Lung (tissue), 12 donors: ENCODE results near the gene TTLL13. TPM values are rescaled to one million over a fixed set of nuclear protein-coding genes. Genes with fewer than 3 reads are reported as not detected.

Experiments used
- ATAC-seq: fragments of 200-7000 bp; cut with Tn5 transposase; one replicate; pipeline ENCODE4 v1.9.1; 2020; ENCODE audit warnings: moderate number of reproducible peaks; ENCODE audit not compliant: insufficient read depth, low FRiP score
- DNase-seq, 3 donors: peaks; one replicate each; pipeline ENCODE4 v3.0.0-alpha.2; 2013 to 2017
- H3K27ac ChIP-seq, 2 donors: one replicate each; pipeline ENCODE4 v1.5.1; 2013; ENCODE audit warnings: mild to moderate bottlenecking in 2 of 2, moderate library complexity in 2 of 2, control low read depth in 1 of 2, inconsistent platforms in 1 of 2, low read depth in 1 of 2, low read length in 1 of 2
- H3K27me3 ChIP-seq, 3 donors: one replicate each; pipeline ENCODE4 v1.5.1; 2013; ENCODE audit warnings: low read length in 2 of 3; ENCODE audit not compliant: control insufficient read depth in 3 of 3, insufficient read depth in 3 of 3
- H3K36me3 ChIP-seq, 4 donors: one replicate each; pipeline ENCODE4 v1.5.1; 2013; ENCODE audit warnings: low read length in 4 of 4, mild to moderate bottlenecking in 1 of 4, moderate library complexity in 1 of 4; ENCODE audit not compliant: control insufficient read depth in 4 of 4, insufficient read depth in 4 of 4
- H3K4me1 ChIP-seq, 5 donors: one replicate each; pipeline ENCODE4 v1.5.1; 2013; ENCODE audit warnings: low read length in 5 of 5, mild to moderate bottlenecking in 2 of 5, moderate library complexity in 1 of 5; ENCODE audit not compliant: control insufficient read depth in 5 of 5, insufficient read depth in 5 of 5
- H3K4me3 ChIP-seq: one replicate; pipeline ENCODE4 v1.5.1; 2013; ENCODE audit warnings: mild to moderate bottlenecking, control low read depth, moderate library complexity
- H3K9ac ChIP-seq, 2 donors: one replicate each; pipeline ENCODE4 v1.5.1; 2013; ENCODE audit warnings: low read length in 2 of 2, control low read depth in 1 of 2; ENCODE audit not compliant: insufficient read depth in 1 of 2
- H3K9me3 ChIP-seq, 4 donors: one replicate each; pipeline ENCODE4 v1.5.1; 2013; ENCODE audit warnings: low read length in 3 of 4, mild to moderate bottlenecking in 1 of 4, moderate library complexity in 1 of 4; ENCODE audit not compliant: control insufficient read depth in 4 of 4, insufficient read depth in 3 of 4
- WGBS, 2 donors: extraction: QIAGEN DNeasy Blood & Tissue Kit; methylation state at CpG; one replicate each; pipeline ENCODE4 v1.1.7; 2013; 5-methylcytosine and 5-hydroxymethylcytosine counted together
- polyA plus RNA-seq, 2 donors: library from polyadenylated mRNA; stranded (reverse); fragments of 200-250 nt; gene quantifications; one replicate each; pipeline ENCODE4 v1.2.1, GENCODE V29; 2013
- total RNA-seq, 2 donors: library from RNA; depleted of rRNA in 1 of 2; stranded (reverse); fragments of >200 nt in 1 of 2; gene quantifications; one replicate each; pipeline ENCODE4 v1.2.1, GENCODE V29; 2014 to 2021
- TF ChIP-seq, protein P1 (sequence below): IDR thresholded peaks from 2 replicates; pipeline ENCODE4 v1.5.1; 2012; ENCODE audit warnings: mild to moderate bottlenecking; ENCODE audit errors: control extremely low read depth, extremely low read depth
- donor health status: control.
- donor health status: control.
- donor health status: Bipolar disorder and iron deficiency.
- donor health status: healthy.
- donor health status: DM: yes; HTN: yes; CAD: no.

The TTLL13 gene
- total and polyA plus RNA-seq, 4 donors: 0.11 to 1.4 (median 0.23) TPM

DNA sequence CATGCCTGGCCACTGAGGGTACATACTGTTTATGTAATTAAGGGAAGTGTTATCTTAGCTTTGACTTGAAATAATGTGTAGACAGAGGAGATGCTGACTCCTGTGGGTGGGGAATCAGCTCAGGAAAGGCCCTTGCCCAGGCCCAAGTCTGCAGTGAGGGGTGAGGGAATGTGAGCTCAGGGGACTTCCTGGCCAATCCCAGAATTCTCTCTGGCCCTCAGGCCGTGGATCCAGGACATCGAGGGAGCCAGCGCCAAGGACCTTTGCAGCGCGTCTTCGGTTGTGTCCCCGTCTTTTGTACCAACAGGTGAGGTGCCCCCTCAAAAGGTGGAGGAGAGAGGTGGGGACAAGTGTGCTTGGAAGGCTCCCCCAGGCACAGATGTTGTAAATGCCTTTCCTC lies 22.0 kb upstream of the TTLL13 start:
- no peak for ATAC-seq
- 91 to 94% methylated on average over 7 of the region's 7 CpGs for WGBS, 2 donors

DNA sequence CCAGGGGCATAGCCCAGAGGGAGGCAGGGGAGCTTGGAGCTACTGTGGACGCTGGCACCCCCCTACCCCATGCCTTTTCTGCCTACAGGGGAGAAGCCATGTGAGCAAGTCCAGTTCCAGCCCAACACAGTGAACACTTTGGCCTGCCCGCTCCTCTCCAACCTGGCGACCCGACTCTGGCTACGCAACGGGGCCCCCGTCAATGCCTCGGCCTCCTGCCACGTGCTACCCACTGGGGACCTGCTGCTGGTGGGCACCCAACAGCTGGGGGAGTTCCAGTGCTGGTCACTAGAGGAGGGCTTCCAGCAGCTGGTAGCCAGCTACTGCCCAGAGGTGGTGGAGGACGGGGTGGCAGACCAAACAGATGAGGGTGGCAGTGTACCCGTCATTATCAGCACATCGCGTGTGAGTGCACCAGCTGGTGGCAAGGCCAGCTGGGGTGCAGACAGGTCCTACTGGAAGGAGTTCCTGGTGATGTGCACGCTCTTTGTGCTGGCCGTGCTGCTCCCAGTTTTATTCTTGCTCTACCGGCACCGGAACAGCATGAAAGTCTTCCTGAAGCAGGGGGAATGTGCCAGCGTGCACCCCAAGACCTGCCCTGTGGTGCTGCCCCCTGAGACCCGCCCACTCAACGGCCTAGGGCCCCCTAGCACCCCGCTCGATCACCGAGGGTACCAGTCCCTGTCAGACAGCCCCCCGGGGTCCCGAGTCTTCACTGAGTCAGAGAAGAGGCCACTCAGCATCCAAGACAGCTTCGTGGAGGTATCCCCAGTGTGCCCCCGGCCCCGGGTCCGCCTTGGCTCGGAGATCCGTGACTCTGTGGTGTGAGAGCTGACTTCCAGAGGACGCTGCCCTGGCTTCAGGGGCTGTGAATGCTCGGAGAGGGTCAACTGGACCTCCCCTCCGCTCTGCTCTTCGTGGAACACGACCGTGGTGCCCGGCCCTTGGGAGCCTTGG lies 21.3 kb upstream of the TTLL13 start:
- no peak overlapping the region for H3K4me3 ChIP-seq
- peaks cover 0 to 13% (median 2%) of the 10 kb centered on the region in 5 donors for H3K4me1 ChIP-seq
- no peak overlapping the region for H3K9ac ChIP-seq
- H3K36me3 ChIP-seq: peaks cover 7 to 52% (median 19%) of the 10 kb centered on the region in 4 donors
- TF ChIP-seq, protein P1, sequence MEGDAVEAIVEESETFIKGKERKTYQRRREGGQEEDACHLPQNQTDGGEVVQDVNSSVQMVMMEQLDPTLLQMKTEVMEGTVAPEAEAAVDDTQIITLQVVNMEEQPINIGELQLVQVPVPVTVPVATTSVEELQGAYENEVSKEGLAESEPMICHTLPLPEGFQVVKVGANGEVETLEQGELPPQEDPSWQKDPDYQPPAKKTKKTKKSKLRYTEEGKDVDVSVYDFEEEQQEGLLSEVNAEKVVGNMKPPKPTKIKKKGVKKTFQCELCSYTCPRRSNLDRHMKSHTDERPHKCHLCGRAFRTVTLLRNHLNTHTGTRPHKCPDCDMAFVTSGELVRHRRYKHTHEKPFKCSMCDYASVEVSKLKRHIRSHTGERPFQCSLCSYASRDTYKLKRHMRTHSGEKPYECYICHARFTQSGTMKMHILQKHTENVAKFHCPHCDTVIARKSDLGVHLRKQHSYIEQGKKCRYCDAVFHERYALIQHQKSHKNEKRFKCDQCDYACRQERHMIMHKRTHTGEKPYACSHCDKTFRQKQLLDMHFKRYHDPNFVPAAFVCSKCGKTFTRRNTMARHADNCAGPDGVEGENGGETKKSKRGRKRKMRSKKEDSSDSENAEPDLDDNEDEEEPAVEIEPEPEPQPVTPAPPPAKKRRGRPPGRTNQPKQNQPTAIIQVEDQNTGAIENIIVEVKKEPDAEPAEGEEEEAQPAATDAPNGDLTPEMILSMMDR: no peak
- H3K9me3 ChIP-seq: no peaks in the 10 kb centered on the region
- H3K27me3 ChIP-seq: no peaks in the 10 kb centered on the region
- H3K27ac ChIP-seq: no peak overlapping the region
- ATAC-seq (no peak), DNase-seq (no peak)
- WGBS, 2 donors: 94 to 96% methylated on average over 38 of the region's 38 CpGs

More for the DNA sequence above, 22.0 kb upstream of the TTLL13 start:
- DNase-seq: no peak
- H3K27me3 ChIP-seq: no peaks in the 10 kb centered on the region
- H3K9me3 ChIP-seq: no peaks in the 10 kb centered on the region
- TF ChIP-seq, protein P1: no peak
- no peak overlapping the region for H3K9ac ChIP-seq
- no peak overlapping the region for H3K4me3 ChIP-seq
- peaks cover 7 to 52% (median 19%) of the 10 kb centered on the region in 4 donors for H3K36me3 ChIP-seq
- H3K4me1 ChIP-seq: peaks cover 0 to 13% (median 2%) of the 10 kb centered on the region in 5 donors
- H3K27ac ChIP-seq: no peak overlapping the region

DNA sequence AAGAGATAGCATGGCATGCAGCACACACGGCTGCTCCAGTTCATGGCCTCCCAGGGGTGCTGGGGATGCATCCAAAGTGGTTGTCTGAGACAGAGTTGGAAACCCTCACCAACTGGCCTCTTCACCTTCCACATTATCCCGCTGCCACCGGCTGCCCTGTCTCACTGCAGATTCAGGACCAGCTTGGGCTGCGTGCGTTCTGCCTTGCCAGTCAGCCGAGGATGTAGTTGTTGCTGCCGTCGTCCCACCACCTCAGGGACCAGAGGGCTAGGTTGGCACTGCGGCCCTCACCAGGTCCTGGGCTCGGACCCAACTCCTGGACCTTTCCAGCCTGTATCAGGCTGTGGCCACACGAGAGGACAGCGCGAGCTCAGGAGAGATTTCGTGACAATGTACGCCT lies 20.4 kb upstream of the TTLL13 start:
- H3K27me3 ChIP-seq: no peaks in the 10 kb centered on the region
- H3K9me3 ChIP-seq: no peaks in the 10 kb centered on the region
- H3K36me3 ChIP-seq: peaks cover 7 to 45% (median 17%) of the 10 kb centered on the region in 4 donors
- no peak overlapping the region for H3K9ac ChIP-seq
- ATAC-seq: no peak
- TF ChIP-seq, protein P1: no peak
- no peak overlapping the region for H3K4me3 ChIP-seq
- H3K4me1 ChIP-seq: peaks cover 0 to 13% (median 2%) of the 10 kb centered on the region in 5 donors
- 92 to 94% methylated on average over 15 of the region's 15 CpGs for WGBS, 2 donors
- H3K27ac ChIP-seq: no peak overlapping the region
- no peak for DNase-seq
